ENCODE measurements around the gene RIT2. TPM values are rescaled to one million over a fixed set of nuclear protein-coding genes. Genes with fewer than 3 reads are reported as not detected.
A peak's percentile ranks its signal among the peaks of the same experiment; 100 is the strongest.

The RIT2 gene
- total RNA-seq, 1 donor from 2014 or later, result not detected

GRCh38 chr18:43108469-43108868 lies 7.0 kb downstream of the RIT2 start:
- no peaks in the 10 kb centered on the region for H3K27me3 ChIP-seq
- no peaks in the 10 kb centered on the region for H3K36me3 Mint-ChIP-seq
- H2AFZ ChIP-seq (replicated peaks), result no peak overlapping the region
- H3K9me3 ChIP-seq (ENCODE audit: low read depth), result no peaks in the 10 kb centered on the region
- no peak overlapping the region for H3K9ac ChIP-seq
- no peak overlapping the region for H3K4me3 ChIP-seq
- H3K36me3 ChIP-seq, result no peaks in the 10 kb centered on the region
- H3K4me1 Mint-ChIP-seq, result peaks cover 13% of the 10 kb centered on the region
- TF ChIP-seq CTCF (IDR thresholded peaks at IDR 0.05) (no peak), EZH2phosphoT487 (IDR thresholded peaks at IDR 0.05) (no peak), EZH2 (IDR thresholded peaks at IDR 0.05) (no peak)
- H3K27ac Mint-ChIP-seq, result no peak overlapping the region
- no peaks in the 10 kb centered on the region for H3F3A ChIP-seq (ENCODE audit: low read depth)
- H3K27ac ChIP-seq, result no peak overlapping the region
- H3K4me3 Mint-ChIP-seq, result no peak overlapping the region
- H3K79me2 ChIP-seq (ENCODE audit: low read depth), result no peaks in the 10 kb centered on the region
- H3K27me3 Mint-ChIP-seq (ENCODE audit: insufficient read depth, low read depth), result no peaks in the 10 kb centered on the region
- no peaks in the 10 kb centered on the region for H3K9me3 Mint-ChIP-seq
- peaks cover 10% of the 10 kb centered on the region for H3K4me1 ChIP-seq
- no peak overlapping the region for H3K4me2 ChIP-seq
- H4K20me1 ChIP-seq (ENCODE audit: low read depth), result no peaks in the 10 kb centered on the region
- DNase-seq (ENCODE audit: low spot score), result no peak

- Mint-ChIP-seq H3K9me3 (no peaks in the 10 kb centered on the region), H3K36me3 (no peaks in the 10 kb centered on the region), H3K27ac (no peak overlapping the region), H3K4me3 (no peak overlapping the region), H3K27me3 (ENCODE audit: insufficient read depth, low read depth) (peaks cover 3% of the 10 kb centered on the region), H3K4me1 (no peaks in the 10 kb centered on the region)
- Histone ChIP-seq H4K20me1 (ENCODE audit: low read depth) (no peaks in the 10 kb centered on the region), H2AFZ (replicated peaks) (peak overlapping the region; percentile 36), H3K27ac (no peak overlapping the region), H3K4me1 (no peaks in the 10 kb centered on the region), H3K9ac (no peak overlapping the region), H3K4me2 (no peak overlapping the region), H3F3A (ENCODE audit: low read depth) (no peaks in the 10 kb centered on the region), H3K4me3 (no peak overlapping the region), H3K27me3 (no peaks in the 10 kb centered on the region), H3K36me3 (no peaks in the 10 kb centered on the region), H3K9me3 (ENCODE audit: low read depth) (no peaks in the 10 kb centered on the region), H3K79me2 (ENCODE audit: low read depth) (no peaks in the 10 kb centered on the region)
- DNase-seq (ENCODE audit: low spot score), result no peak
- TF ChIP-seq EZH2phosphoT487 (IDR thresholded peaks at IDR 0.05), result no peak
- TF ChIP-seq CTCF (IDR thresholded peaks at IDR 0.05), result no peak
- no peak for TF ChIP-seq EZH2 (IDR thresholded peaks at IDR 0.05)
Measured at GRCh38 chr18:43093646-43094045, 21.8 kb downstream of the RIT2 start.

- H3K4me3 ChIP-seq, result no peak overlapping the region
- H3K79me2 ChIP-seq (ENCODE audit: low read depth), result no peaks in the 10 kb centered on the region
- H3K4me2 ChIP-seq, result no peak overlapping the region
- TF ChIP-seq EZH2phosphoT487 (IDR thresholded peaks at IDR 0.05), result no peak
- TF ChIP-seq EZH2 (IDR thresholded peaks at IDR 0.05), result no peak
- no peak for TF ChIP-seq CTCF (IDR thresholded peaks at IDR 0.05)
- no peak overlapping the region for H3K27ac ChIP-seq
- H3K36me3 Mint-ChIP-seq, result no peaks in the 10 kb centered on the region
- no peaks in the 10 kb centered on the region for H3K36me3 ChIP-seq
- no peaks in the 10 kb centered on the region for H3K27me3 ChIP-seq
- no peak overlapping the region for H3K27ac Mint-ChIP-seq
- H3K4me1 Mint-ChIP-seq, result no peaks in the 10 kb centered on the region
- no peaks in the 10 kb centered on the region for H4K20me1 ChIP-seq (ENCODE audit: low read depth)
- no peaks in the 10 kb centered on the region for H3K9me3 ChIP-seq (ENCODE audit: low read depth)
- no peaks in the 10 kb centered on the region for H3F3A ChIP-seq (ENCODE audit: low read depth)
- H2AFZ ChIP-seq (replicated peaks), result no peak overlapping the region
- H3K4me3 Mint-ChIP-seq, result no peak overlapping the region
- H3K27me3 Mint-ChIP-seq (ENCODE audit: insufficient read depth, low read depth), result peaks cover 3% of the 10 kb centered on the region
- H3K4me1 ChIP-seq, result no peaks in the 10 kb centered on the region
- no peak overlapping the region for H3K9ac ChIP-seq
- no peak for DNase-seq (ENCODE audit: low spot score)
- no peaks in the 10 kb centered on the region for H3K9me3 Mint-ChIP-seq
Measured at GRCh38 chr18:43092539-43092938, 22.9 kb downstream of the RIT2 start.
